Loucy (cell line): ENCODE measurements around the gene ARMH3.

Experiments used
- H2AFZ ChIP-seq: fragments of 200-600 bp; sonication (generic); 2 replicates; pipeline ENCODE4 v1.6.0; 2016; ENCODE audit warnings: antibody characterized with exemption, mild to moderate bottlenecking, low read length, moderate library complexity
- H3F3A ChIP-seq: fragments of 200-600 bp; 2 replicates; pipeline ENCODE4 v1.6.0; 2016; ENCODE audit warnings: antibody characterized with exemption, low read depth, mild to moderate bottlenecking
- H3K27me3 ChIP-seq: fragments of 200-600 bp; sonication (generic); 2 replicates; pipeline ENCODE4 v1.6.1; 2014; ENCODE audit warnings: low read length, mild to moderate bottlenecking; ENCODE audit not compliant: insufficient read depth, poor library complexity, severe bottlenecking
- H3K36me3 ChIP-seq: fragments of 200-600 bp; sonication (generic); 2 replicates; pipeline ENCODE4 v1.6.1; 2016; ENCODE audit warnings: low read length; ENCODE audit not compliant: insufficient read depth
- H3K4me1 ChIP-seq: fragments of 200-600 bp; sonication (generic); 2 replicates; pipeline ENCODE4 v1.5.1; 2014; ENCODE audit warnings: low read length, mild to moderate bottlenecking; ENCODE audit not compliant: insufficient read depth, poor library complexity, severe bottlenecking
- H3K4me2 ChIP-seq: fragments of 200-600 bp; sonication (generic); 2 replicates; pipeline ENCODE4 v1.6.0; 2014; ENCODE audit warnings: antibody characterized with exemption, low read length, low read depth, mild to moderate bottlenecking; ENCODE audit not compliant: poor library complexity, severe bottlenecking
- H3K4me3 ChIP-seq: fragments of 200-600 bp; sonication (generic); 2 replicates; pipeline ENCODE4 v1.5.1; 2014; ENCODE audit warnings: low read length, mild to moderate bottlenecking, mixed read lengths; ENCODE audit not compliant: poor library complexity, severe bottlenecking
- H3K79me2 ChIP-seq: fragments of 200-600 bp; sonication (generic); 2 replicates; pipeline ENCODE4 v1.6.1; 2014; ENCODE audit warnings: low read length; ENCODE audit not compliant: insufficient read depth
- H3K9ac ChIP-seq: fragments of 200-600 bp; sonication (generic); 2 replicates; pipeline ENCODE4 v1.6.0; 2014; ENCODE audit warnings: mild to moderate bottlenecking, low read depth, low read length, moderate library complexity; ENCODE audit not compliant: poor library complexity, severe bottlenecking
- H3K9me2 ChIP-seq: fragments of 200-600 bp; sonication (generic); replicated peaks from 2 replicates; pipeline ENCODE4 v1.6.1; 2016; ENCODE audit warnings: low read depth, low read length, mixed read lengths
- H3K9me3 ChIP-seq: fragments of 200-600 bp; sonication (generic); 2 replicates; pipeline ENCODE4 v1.6.1; 2014; ENCODE audit warnings: mild to moderate bottlenecking, antibody characterized with exemption, low read length, low read depth; ENCODE audit not compliant: insufficient read depth
- H4K20me1 ChIP-seq: fragments of 200-600 bp; sonication (generic); 2 replicates; pipeline ENCODE4 v1.6.0; 2014; ENCODE audit warnings: antibody characterized with exemption, low read length, mild to moderate bottlenecking; ENCODE audit not compliant: insufficient read depth, poor library complexity, severe bottlenecking
- EZH2phosphoT487 ChIP-seq: fragments of 200-600 bp; IDR thresholded peaks from 2 replicates; pipeline ENCODE4 v1.6.1; 2018; ENCODE audit warnings: antibody characterized with exemption, mild to moderate bottlenecking, moderate library complexity, borderline replicate concordance
- TF ChIP-seq, protein P1 (sequence below): fragments of 200-600 bp; sonication (generic); conservative IDR thresholded peaks from 2 replicates; pipeline ENCODE4 v1.5.1; 2014; ENCODE audit warnings: mild to moderate bottlenecking, antibody characterized with exemption, low read length

ARMH3 gene

GRCh38 chr10:101867931-101868330 lies 188.0 kb downstream of the ARMH3 start:
- Histone ChIP-seq H3K9ac (no peak overlapping the region), H3K27me3 (no peaks in the 10 kb centered on the region), H3K9me3 (no peaks in the 10 kb centered on the region), H3K79me2 (no peaks in the 10 kb centered on the region), H3F3A (peaks cover 3% of the 10 kb centered on the region; the same call in 1 of the 2 replicates), H3K36me3 (no peaks in the 10 kb centered on the region), H3K9me2 (no peaks in the 10 kb centered on the region), H4K20me1 (no peaks in the 10 kb centered on the region), H3K4me2 (no peak overlapping the region), H3K4me3 (no peak overlapping the region), H3K4me1 (peaks cover 43% of the 10 kb centered on the region), H2AFZ (no peak overlapping the region)
- no peak for TF ChIP-seq EZH2phosphoT487
- TF ChIP-seq, protein P1, sequence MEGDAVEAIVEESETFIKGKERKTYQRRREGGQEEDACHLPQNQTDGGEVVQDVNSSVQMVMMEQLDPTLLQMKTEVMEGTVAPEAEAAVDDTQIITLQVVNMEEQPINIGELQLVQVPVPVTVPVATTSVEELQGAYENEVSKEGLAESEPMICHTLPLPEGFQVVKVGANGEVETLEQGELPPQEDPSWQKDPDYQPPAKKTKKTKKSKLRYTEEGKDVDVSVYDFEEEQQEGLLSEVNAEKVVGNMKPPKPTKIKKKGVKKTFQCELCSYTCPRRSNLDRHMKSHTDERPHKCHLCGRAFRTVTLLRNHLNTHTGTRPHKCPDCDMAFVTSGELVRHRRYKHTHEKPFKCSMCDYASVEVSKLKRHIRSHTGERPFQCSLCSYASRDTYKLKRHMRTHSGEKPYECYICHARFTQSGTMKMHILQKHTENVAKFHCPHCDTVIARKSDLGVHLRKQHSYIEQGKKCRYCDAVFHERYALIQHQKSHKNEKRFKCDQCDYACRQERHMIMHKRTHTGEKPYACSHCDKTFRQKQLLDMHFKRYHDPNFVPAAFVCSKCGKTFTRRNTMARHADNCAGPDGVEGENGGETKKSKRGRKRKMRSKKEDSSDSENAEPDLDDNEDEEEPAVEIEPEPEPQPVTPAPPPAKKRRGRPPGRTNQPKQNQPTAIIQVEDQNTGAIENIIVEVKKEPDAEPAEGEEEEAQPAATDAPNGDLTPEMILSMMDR, result no peak

DNA sequence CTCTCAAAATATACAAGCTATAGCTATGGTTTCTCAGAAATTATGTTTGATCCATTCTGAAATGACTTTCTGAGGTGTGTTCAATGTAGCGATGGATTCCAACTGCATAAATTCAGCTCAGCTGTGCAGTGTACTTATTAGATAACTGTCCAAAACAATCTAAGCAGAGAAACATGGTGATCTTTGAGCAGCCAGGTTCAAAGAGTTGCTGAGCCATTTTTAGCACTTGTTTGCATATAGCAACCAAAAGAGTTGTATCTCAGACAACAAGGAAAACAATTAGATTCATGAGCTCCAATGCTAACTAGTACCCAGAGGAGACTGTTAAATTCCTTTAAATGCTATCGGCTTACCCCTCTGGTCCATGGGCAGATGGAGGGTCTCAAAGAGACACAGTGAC lies 196.4 kb downstream of the ARMH3 start:
- TF ChIP-seq, protein P1, result no peak
- TF ChIP-seq EZH2phosphoT487, result no peak
- Histone ChIP-seq H2AFZ (no peak overlapping the region), H3K4me2 (peak overlapping the region; percentile 45), H3K4me1 (peaks cover 31% of the 10 kb centered on the region), H3K27me3 (no peaks in the 10 kb centered on the region), H3K4me3 (no peak overlapping the region), H3K9me2 (no peaks in the 10 kb centered on the region), H3K79me2 (no peaks in the 10 kb centered on the region), H3K9ac (peak overlapping the region; percentile 53), H3F3A (peaks cover 3% of the 10 kb centered on the region; the same call in 1 of the 2 replicates), H4K20me1 (no peaks in the 10 kb centered on the region), H3K36me3 (peaks cover 14% of the 10 kb centered on the region; the same call in 1 of the 2 replicates), H3K9me3 (peaks cover 11% of the 10 kb centered on the region; the same call in 1 of the 2 replicates)

DNA sequence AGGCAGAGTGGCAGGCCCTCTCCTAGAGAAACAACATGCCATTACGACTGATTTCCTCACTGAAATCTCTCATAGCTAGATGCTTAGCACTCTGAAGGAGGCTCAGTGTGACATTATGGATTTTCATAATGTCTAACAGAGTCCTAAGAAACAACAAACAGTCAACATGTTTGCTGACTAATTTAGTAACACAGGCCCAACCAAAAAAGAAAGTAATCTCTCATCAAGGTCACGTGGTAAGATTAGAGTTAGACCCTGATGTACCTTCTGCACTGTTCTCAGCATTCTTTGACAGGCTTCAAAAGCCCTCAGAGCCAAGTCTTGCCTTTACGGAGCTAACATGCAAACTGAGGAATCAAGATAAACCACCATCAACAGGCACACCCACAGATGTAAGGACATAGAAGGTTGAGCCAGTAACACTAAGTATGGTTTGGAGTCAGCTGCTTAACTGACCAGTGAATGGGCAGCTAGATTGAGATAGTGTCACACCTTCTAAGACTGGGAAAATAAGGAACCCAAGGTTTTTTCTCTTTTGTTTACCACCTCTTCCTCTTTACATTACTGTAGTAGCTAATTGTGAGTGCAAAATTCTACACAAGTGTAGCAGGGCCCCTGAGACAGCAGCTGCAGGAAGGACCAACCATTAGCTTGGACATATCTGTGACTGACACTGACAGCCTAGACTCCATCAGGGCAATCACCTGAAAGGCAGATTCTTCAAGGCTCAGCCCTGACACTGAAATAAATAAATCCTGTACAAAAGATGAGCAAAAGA lies 197.1 kb downstream of the ARMH3 start:
- H3K9me3 ChIP-seq, result peaks cover 11% of the 10 kb centered on the region; the same call in 1 of the 2 replicates
- H3K9ac ChIP-seq, result peak overlapping the region; percentile 53
- peaks cover 14% of the 10 kb centered on the region; the same call in 1 of the 2 replicates for H3K36me3 ChIP-seq
- peak overlapping the region; percentile 45 for H3K4me2 ChIP-seq
- TF ChIP-seq, protein P1, result no peak
- no peak for TF ChIP-seq EZH2phosphoT487
- no peak overlapping the region for H2AFZ ChIP-seq
- peaks cover 3% of the 10 kb centered on the region; the same call in 1 of the 2 replicates for H3F3A ChIP-seq
- H3K9me2 ChIP-seq, result no peaks in the 10 kb centered on the region
- H3K4me1 ChIP-seq, result peaks cover 30% of the 10 kb centered on the region
- no peaks in the 10 kb centered on the region for H3K27me3 ChIP-seq
- H3K79me2 ChIP-seq, result no peaks in the 10 kb centered on the region
- peak overlapping the region; percentile 20 for H3K4me3 ChIP-seq
- H4K20me1 ChIP-seq, result no peaks in the 10 kb centered on the region
